Natural killer cell (primary cell): ENCODE data around the gene RBM14. TPM values are rescaled to one million over a fixed set of nuclear protein-coding genes. Genes with fewer than 3 reads are reported as not detected.
"Not testable (repeated sequence)": the region's sequence is repeated elsewhere in the genome, so short reads cannot be mapped to it uniquely, and the experiment has no call there.

Experiments used
- ATAC-seq, 3 donors: fragments of 150-1000 bp in 2 of 3; fragments of 200-7000 bp in 1 of 3; cut with Tn5 transposase; 1 replicate in 1 of 3; 2 replicates in 2 of 3; pipeline ENCODE4 v1.10.0; 2021; ENCODE audit warnings: mild to moderate bottlenecking in 2 of 3, moderate library complexity in 2 of 3
- DNase-seq, 2 donors: peaks; one replicate each; pipeline versions ENCODE4 v3.0.0 to v3.0.0-alpha.2; 2013 to 2021; ENCODE audit warnings: mixed read lengths in 1 of 2
- H3K27ac ChIP-seq: one replicate; pipeline ENCODE4 v1.5.1; 2013; ENCODE audit warnings: mild to moderate bottlenecking, low read length
- H3K27me3 ChIP-seq: one replicate; pipeline ENCODE4 v1.6.1; 2013; ENCODE audit warnings: low read length; ENCODE audit not compliant: control insufficient read depth, insufficient read depth
- H3K36me3 ChIP-seq: one replicate; pipeline ENCODE4 v1.6.1; 2013; ENCODE audit warnings: low read length; ENCODE audit not compliant: control insufficient read depth, insufficient read depth
- H3K4me1 ChIP-seq: one replicate; pipeline ENCODE4 v1.6.1; 2013; ENCODE audit warnings: low read length; ENCODE audit not compliant: control insufficient read depth, insufficient read depth
- H3K4me3 ChIP-seq: one replicate; pipeline ENCODE4 v1.5.1; 2013; ENCODE audit warnings: low read length
- H3K9me3 ChIP-seq: one replicate; pipeline ENCODE4 v1.6.1; 2013; ENCODE audit warnings: low read length; ENCODE audit not compliant: control insufficient read depth, insufficient read depth
- H3K27ac Mint-ChIP-seq, 2 donors: one replicate each; pipeline ENCODE4 v1.8.0; 2022; ENCODE audit warnings: mild to moderate bottlenecking in 2 of 2, mixed read lengths in 2 of 2, moderate library complexity in 1 of 2
- H3K27me3 Mint-ChIP-seq, 2 donors: one replicate each; pipeline ENCODE4 v1.8.0; 2022; ENCODE audit warnings: low read depth in 2 of 2, mixed read lengths in 2 of 2
- H3K36me3 Mint-ChIP-seq: one replicate; pipeline ENCODE4 v1.8.0; 2022; ENCODE audit warnings: mixed read lengths
- H3K4me1 Mint-ChIP-seq, 2 donors: one replicate each; pipeline ENCODE4 v1.8.0; 2022; ENCODE audit warnings: mixed read lengths in 2 of 2
- H3K4me3 Mint-ChIP-seq: one replicate; pipeline ENCODE4 v1.8.0; 2022; ENCODE audit warnings: mild to moderate bottlenecking, moderate library complexity, mixed read lengths
- H3K9me3 Mint-ChIP-seq, 2 donors: one replicate each; pipeline ENCODE4 v1.8.0; 2022; ENCODE audit warnings: mixed read lengths in 2 of 2
- CTCF ChIP-seq: fragments of 200-600 bp; IDR thresholded peaks from one replicate; pipeline ENCODE4 v1.8.0; 2022; ENCODE audit warnings: antibody characterized with exemption
- WGBS: methylation state at CpG from one replicate; pipeline ENCODE4 v1.1.7; 2013; ENCODE audit warnings: missing lambda C conversion rate; ENCODE audit not compliant: insufficient coverage; 5-methylcytosine and 5-hydroxymethylcytosine counted together
- intact Hi-C: fragments of 100-400 bp; cut with micrococcal nuclease; formaldehyde crosslinking; loops from one replicate; pipeline ENCODE4 v1.14.2; 2022
- total RNA-seq, 4 donors: library from RNA; stranded (reverse); fragments of 120-200 nt in 1 of 4; gene quantifications; one replicate each; pipeline versions ENCODE4 v1.2.3 to v1.2.4, GENCODE V29; 2013 to 2022

Gene RBM14
- total RNA-seq, 3 donors from 2014 or later (not counting 1 experiment from before 2014, with no cell fraction given) = 289 to 325 (median 307) TPM

GRCh38 chr11:66600631-66601233, 15.7 kb upstream of the RBM14 start:
- ATAC-seq (no peak), DNase-seq (no peak)
- Mint-ChIP-seq H3K27ac (no peak overlapping the region), H3K36me3 (no peaks in the 10 kb centered on the region), H3K4me1 (peaks cover under 1% of the 10 kb centered on the region in 2 donors), H3K4me3 (no peak overlapping the region), H3K27me3 (no peaks in the 10 kb centered on the region), H3K9me3 (no peaks in the 10 kb centered on the region)
- WGBS = 67% methylated on average over 2 of the region's 4 CpGs
- Histone ChIP-seq H3K36me3 (peaks cover 22% of the 10 kb centered on the region), H3K27me3 (no peaks in the 10 kb centered on the region), H3K4me1 (no peaks in the 10 kb centered on the region), H3K9me3 (no peaks in the 10 kb centered on the region), H3K4me3 (no peak overlapping the region), H3K27ac (no peak overlapping the region)
- intact Hi-C loops = no loop called here
- no peak for TF ChIP-seq CTCF

GRCh38 chr11:66603072-66603471, 13.4 kb upstream of the RBM14 start:
- H3K9me3 Mint-ChIP-seq = no peaks in the 10 kb centered on the region
- Histone ChIP-seq H3K36me3 (peaks cover 27% of the 10 kb centered on the region), H3K27ac (no peak overlapping the region), H3K9me3 (no peaks in the 10 kb centered on the region), H3K4me3 (no peak overlapping the region), H3K27me3 (no peaks in the 10 kb centered on the region), H3K4me1 (no peaks in the 10 kb centered on the region)
- no peaks in the 10 kb centered on the region for H3K27me3 Mint-ChIP-seq
- no peak for TF ChIP-seq CTCF
- H3K27ac Mint-ChIP-seq = no peak overlapping the region
- WGBS = 95% methylated on average over 6 of the region's 6 CpGs
- H3K36me3 Mint-ChIP-seq = no peaks in the 10 kb centered on the region
- intact Hi-C loops = no loop called here
- H3K4me1 Mint-ChIP-seq = no peaks in the 10 kb centered on the region
- no peak overlapping the region for H3K4me3 Mint-ChIP-seq
- DNase-seq (no peak), ATAC-seq (no peak)

- intact Hi-C loops = no loop called here
- H3K4me3 Mint-ChIP-seq = no peak overlapping the region
These were observed 12.3 kb upstream of the RBM14 start for GRCh38 chr11:66604155-66604554.

GRCh38 chr11:66606608-66607007, 9.8 kb upstream of the RBM14 start:
- H3K4me3 ChIP-seq, H3K27ac ChIP-seq, ATAC-seq, H3K9me3 ChIP-seq, H3K4me3 Mint-ChIP-seq, H3K27me3 Mint-ChIP-seq, DNase-seq, intact Hi-C loops, H3K27ac Mint-ChIP-seq, H3K27me3 ChIP-seq, H3K9me3 Mint-ChIP-seq, H3K36me3 Mint-ChIP-seq: not testable (repeated sequence)
- H3K36me3 ChIP-seq = peaks cover 18% of the 10 kb centered on the region
- H3K4me1 ChIP-seq = peaks cover 19% of the 10 kb centered on the region
- WGBS = 100% methylated on average over 2 of the region's 3 CpGs
- H3K4me1 Mint-ChIP-seq = peaks cover 5 to 15% of the 10 kb centered on the region in 2 donors

More at GRCh38 chr11:66604155-66604554, 12.3 kb upstream of the RBM14 start:
- 84% methylated on average over 5 of the region's 5 CpGs for WGBS
- Mint-ChIP-seq H3K36me3 (no peaks in the 10 kb centered on the region), H3K27me3 (no peaks in the 10 kb centered on the region), H3K4me1 (no peaks in the 10 kb centered on the region), H3K9me3 (no peaks in the 10 kb centered on the region), H3K27ac (no peak overlapping the region)
- no peak for DNase-seq
- no peaks in the 10 kb centered on the region for H3K27me3 ChIP-seq
- H3K27ac ChIP-seq = no peak overlapping the region
- ATAC-seq = no peak
- no peak overlapping the region for H3K4me3 ChIP-seq
- H3K36me3 ChIP-seq = peaks cover 25% of the 10 kb centered on the region
- peaks cover 4% of the 10 kb centered on the region for H3K4me1 ChIP-seq
- no peaks in the 10 kb centered on the region for H3K9me3 ChIP-seq
- no peak for TF ChIP-seq CTCF
